ENCODE data around the gene INO80B. TPM values are rescaled to one million over a fixed set of nuclear protein-coding genes. Genes with fewer than 3 reads are reported as not detected.

The INO80B gene
- total RNA-seq, 1 experiment from 2014 or later: 24.0 TPM

DNA sequence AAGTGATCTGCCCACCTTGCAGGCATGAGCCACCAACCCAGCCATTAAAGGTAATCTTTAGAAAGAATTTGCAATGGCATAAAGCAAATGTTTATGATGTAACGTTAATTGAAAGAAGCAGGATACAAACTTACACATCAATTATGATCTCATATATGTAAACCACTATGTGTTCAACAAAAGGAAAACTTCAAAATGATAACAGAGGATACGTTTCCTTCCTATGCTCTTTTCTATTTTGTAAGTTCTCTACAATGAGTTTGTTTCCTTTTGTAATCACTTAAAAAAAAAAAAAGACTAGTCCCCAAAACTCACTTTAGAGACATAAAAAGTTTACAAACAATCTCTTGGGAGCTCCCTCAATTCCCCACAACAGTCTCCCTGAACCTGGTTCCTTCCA lies 34.9 kb upstream of the INO80B start:
- CTCF ChIA-PET: no interaction called here
- RAD21 ChIA-PET (ENCODE audit: low non-redundant PET in 1 of 2, low total read pairs in 2 of 2, uncharacterized antibody in 2 of 2, unreplicated experiment in 2 of 2): no interaction called here
- no peaks in the 10 kb centered on the region for H3K79me2 ChIP-seq (ENCODE audit: insufficient read depth, low read length)
- no peak for ATAC-seq
- BruUV-seq (replicated peaks): no TSS peak
- DNase-seq (ENCODE audit: low read depth, low spot score): no peak
- no peaks in the 10 kb centered on the region for H4K20me1 ChIP-seq (ENCODE audit: insufficient read depth)
- H3K4me3 ChIP-seq (replicated peaks in 1 of 2; ENCODE audit: low read depth in 1 of 2, low read length in 2 of 2): no peak overlapping the region
- H3K4me1 ChIP-seq (ENCODE audit: control insufficient read depth in 1 of 2, insufficient read depth in 2 of 2, low read length in 2 of 2): peaks cover 0 to 30% of the 10 kb centered on the region in 2 experiments; a peak in 3 of 4 replicates
- peak overlapping the region; percentile 89; the same call in 1 of the 2 replicates for H3K4me2 ChIP-seq (ENCODE audit: low read length)
- no peaks in the 10 kb centered on the region; a peak in 1 of 4 replicates for H3K36me3 ChIP-seq (ENCODE audit: control insufficient read depth in 1 of 2, insufficient read depth in 2 of 2, low read length in 2 of 2)
- TF ChIP-seq, protein P1, sequence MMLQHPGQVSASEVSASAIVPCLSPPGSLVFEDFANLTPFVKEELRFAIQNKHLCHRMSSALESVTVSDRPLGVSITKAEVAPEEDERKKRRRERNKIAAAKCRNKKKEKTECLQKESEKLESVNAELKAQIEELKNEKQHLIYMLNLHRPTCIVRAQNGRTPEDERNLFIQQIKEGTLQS (IDR thresholded peaks at IDR 0.05): no peak
- TF ChIP-seq SRF (IDR thresholded peaks at IDR 0.05; ENCODE audit: low read depth): no peak
- no peak for TF ChIP-seq RAD21 (IDR thresholded peaks at IDR 0.05; ENCODE audit: low read depth)
- TF ChIP-seq ZBTB33 (IDR thresholded peaks at IDR 0.05; ENCODE audit: extremely low read depth, insufficient replicate concordance, low read length): no peak
- no peak for TF ChIP-seq EZH2phosphoT487 (IDR thresholded peaks at IDR 0.05; ENCODE audit: borderline replicate concordance)
- TF ChIP-seq ELF1 (IDR thresholded peaks at IDR 0.05; ENCODE audit: borderline replicate concordance, low read depth): no peak
- TF ChIP-seq ZFX (IDR thresholded peaks at IDR 0.05): no peak
- no peak for TF ChIP-seq JUND (IDR thresholded peaks at IDR 0.05)
- no peak for TF ChIP-seq SIN3A (IDR thresholded peaks at IDR 0.05; ENCODE audit: low read depth)
- TF ChIP-seq MAX (IDR thresholded peaks at IDR 0.05): no peak
- TF ChIP-seq POLR2A (IDR thresholded peaks at IDR 0.05; ENCODE audit: borderline replicate concordance, extremely low read depth, insufficient read depth, insufficient read length): no peak
- no peak for TF ChIP-seq YY1 (IDR thresholded peaks at IDR 0.05; ENCODE audit: extremely low read depth, insufficient replicate concordance, low read depth, low read length)
- no peak for TF ChIP-seq EGR1 (IDR thresholded peaks at IDR 0.05; ENCODE audit: low read depth)
- no peak for TF ChIP-seq CBX3 (IDR thresholded peaks at IDR 0.05; ENCODE audit: low read depth)
- TF ChIP-seq, protein P2, sequence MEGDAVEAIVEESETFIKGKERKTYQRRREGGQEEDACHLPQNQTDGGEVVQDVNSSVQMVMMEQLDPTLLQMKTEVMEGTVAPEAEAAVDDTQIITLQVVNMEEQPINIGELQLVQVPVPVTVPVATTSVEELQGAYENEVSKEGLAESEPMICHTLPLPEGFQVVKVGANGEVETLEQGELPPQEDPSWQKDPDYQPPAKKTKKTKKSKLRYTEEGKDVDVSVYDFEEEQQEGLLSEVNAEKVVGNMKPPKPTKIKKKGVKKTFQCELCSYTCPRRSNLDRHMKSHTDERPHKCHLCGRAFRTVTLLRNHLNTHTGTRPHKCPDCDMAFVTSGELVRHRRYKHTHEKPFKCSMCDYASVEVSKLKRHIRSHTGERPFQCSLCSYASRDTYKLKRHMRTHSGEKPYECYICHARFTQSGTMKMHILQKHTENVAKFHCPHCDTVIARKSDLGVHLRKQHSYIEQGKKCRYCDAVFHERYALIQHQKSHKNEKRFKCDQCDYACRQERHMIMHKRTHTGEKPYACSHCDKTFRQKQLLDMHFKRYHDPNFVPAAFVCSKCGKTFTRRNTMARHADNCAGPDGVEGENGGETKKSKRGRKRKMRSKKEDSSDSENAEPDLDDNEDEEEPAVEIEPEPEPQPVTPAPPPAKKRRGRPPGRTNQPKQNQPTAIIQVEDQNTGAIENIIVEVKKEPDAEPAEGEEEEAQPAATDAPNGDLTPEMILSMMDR (IDR thresholded peaks at IDR 0.05 in 2 of 3, conservative IDR thresholded peaks at IDR 0.05 in 1 of 3; ENCODE audit: borderline replicate concordance in 1 of 3, insufficient read depth in 1 of 3, low read depth in 2 of 3, low read length in 2 of 3): no peak
- no peak for TF ChIP-seq TCF7L2 (IDR thresholded peaks at IDR 0.05; ENCODE audit: borderline replicate concordance, extremely low read depth, insufficient read depth, insufficient read length)
- TF ChIP-seq CEBPB (IDR thresholded peaks at IDR 0.05; ENCODE audit: low read depth): no peak
- TF ChIP-seq SP1 (IDR thresholded peaks at IDR 0.05; ENCODE audit: low read depth): no peak
- TF ChIP-seq, protein P3, sequence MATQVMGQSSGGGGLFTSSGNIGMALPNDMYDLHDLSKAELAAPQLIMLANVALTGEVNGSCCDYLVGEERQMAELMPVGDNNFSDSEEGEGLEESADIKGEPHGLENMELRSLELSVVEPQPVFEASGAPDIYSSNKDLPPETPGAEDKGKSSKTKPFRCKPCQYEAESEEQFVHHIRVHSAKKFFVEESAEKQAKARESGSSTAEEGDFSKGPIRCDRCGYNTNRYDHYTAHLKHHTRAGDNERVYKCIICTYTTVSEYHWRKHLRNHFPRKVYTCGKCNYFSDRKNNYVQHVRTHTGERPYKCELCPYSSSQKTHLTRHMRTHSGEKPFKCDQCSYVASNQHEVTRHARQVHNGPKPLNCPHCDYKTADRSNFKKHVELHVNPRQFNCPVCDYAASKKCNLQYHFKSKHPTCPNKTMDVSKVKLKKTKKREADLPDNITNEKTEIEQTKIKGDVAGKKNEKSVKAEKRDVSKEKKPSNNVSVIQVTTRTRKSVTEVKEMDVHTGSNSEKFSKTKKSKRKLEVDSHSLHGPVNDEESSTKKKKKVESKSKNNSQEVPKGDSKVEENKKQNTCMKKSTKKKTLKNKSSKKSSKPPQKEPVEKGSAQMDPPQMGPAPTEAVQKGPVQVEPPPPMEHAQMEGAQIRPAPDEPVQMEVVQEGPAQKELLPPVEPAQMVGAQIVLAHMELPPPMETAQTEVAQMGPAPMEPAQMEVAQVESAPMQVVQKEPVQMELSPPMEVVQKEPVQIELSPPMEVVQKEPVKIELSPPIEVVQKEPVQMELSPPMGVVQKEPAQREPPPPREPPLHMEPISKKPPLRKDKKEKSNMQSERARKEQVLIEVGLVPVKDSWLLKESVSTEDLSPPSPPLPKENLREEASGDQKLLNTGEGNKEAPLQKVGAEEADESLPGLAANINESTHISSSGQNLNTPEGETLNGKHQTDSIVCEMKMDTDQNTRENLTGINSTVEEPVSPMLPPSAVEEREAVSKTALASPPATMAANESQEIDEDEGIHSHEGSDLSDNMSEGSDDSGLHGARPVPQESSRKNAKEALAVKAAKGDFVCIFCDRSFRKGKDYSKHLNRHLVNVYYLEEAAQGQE (IDR thresholded peaks at IDR 0.05; ENCODE audit: low read depth): no peak
- no peaks in the 10 kb centered on the region for H3K9me3 ChIP-seq (ENCODE audit: control insufficient read depth in 1 of 2, insufficient read depth in 1 of 2, low read depth in 1 of 2, low read length in 2 of 2)
- H3K9ac ChIP-seq (ENCODE audit: low read length): no peak overlapping the region
- no peak overlapping the region for H3K27ac ChIP-seq (ENCODE audit: low read depth, low read length)
- no peaks in the 10 kb centered on the region for H3K27me3 ChIP-seq (ENCODE audit: insufficient read depth, low read length)
- POLR2A ChIA-PET: no interaction called here
- H3K9me2 ChIP-seq (ENCODE audit: insufficient read depth): no peaks in the 10 kb centered on the region
- H2AFZ ChIP-seq (ENCODE audit: low read depth, low read length, poor library complexity, severe bottlenecking): no peak overlapping the region
- intact Hi-C loops (cut with micrococcal nuclease): no loop called here

Measured in HCT116 (cell line).